HG02678 (cell line): ENCODE measurements around the gene VEGFA.
"Not testable (repeated sequence)": the region's sequence is repeated elsewhere in the genome, so short reads cannot be mapped to it uniquely, and the experiment has no call there.

Experiments used
- ATAC-seq: cut with Tn5 transposase; IDR thresholded peaks from one replicate; pipeline ENCODE4 v1.9.1; 2021; ENCODE audit warnings: mild to moderate bottlenecking, moderate library complexity; ENCODE audit not compliant: unreplicated experiment

VEGFA gene

GRCh38 chr6:43801495-43802181 lies 31.6 kb downstream of the VEGFA start:
- ATAC-seq, result no peak

GRCh38 chr6:43803055-43803782 lies 33.2 kb downstream of the VEGFA start:
- ATAC-seq, result no peak

- no peak for ATAC-seq
Measured at GRCh38 chr6:43803783-43804549, 34.0 kb downstream of the VEGFA start.

- no peak for ATAC-seq
Measured at GRCh38 chr6:43804550-43805223, 34.7 kb downstream of the VEGFA start.

- no peak for ATAC-seq
Measured at GRCh38 chr6:43805699-43806042, 35.7 kb downstream of the VEGFA start.

GRCh38 chr6:43806043-43806757 lies 36.2 kb downstream of the VEGFA start:
- no peak for ATAC-seq

GRCh38 chr6:43806758-43807227 lies 36.8 kb downstream of the VEGFA start:
- ATAC-seq, result no peak

- no peak for ATAC-seq
Measured at GRCh38 chr6:43807228-43808061, 37.4 kb downstream of the VEGFA start.

GRCh38 chr6:43808412-43808811 lies 38.4 kb downstream of the VEGFA start:
- ATAC-seq, result no peak

- no peak for ATAC-seq
Measured at GRCh38 chr6:43809417-43810305, 39.6 kb downstream of the VEGFA start.

- ATAC-seq, result no peak
Measured at GRCh38 chr6:43810965-43811732, 41.1 kb downstream of the VEGFA start.

- no peak for ATAC-seq
Measured at GRCh38 chr6:43811733-43812099, 41.7 kb downstream of the VEGFA start.

GRCh38 chr6:43812850-43813578 lies 43.0 kb downstream of the VEGFA start:
- ATAC-seq, result no peak

- no peak for ATAC-seq
Measured at GRCh38 chr6:43814111-43814510, 44.1 kb downstream of the VEGFA start.

- ATAC-seq, result no peak
Measured at GRCh38 chr6:43814865-43815264, 44.9 kb downstream of the VEGFA start.

GRCh38 chr6:43817192-43817591 lies 47.2 kb downstream of the VEGFA start:
- no peak for ATAC-seq

GRCh38 chr6:43818973-43819372 lies 49.0 kb downstream of the VEGFA start:
- not testable (repeated sequence) for ATAC-seq
